Nephron (organoid): ENCODE data around the gene LIPG.

Source experiments
- H3K27ac Mint-ChIP-seq, 3 experiments: 2 replicates each; pipeline ENCODE4 v1.8.0; 2020; ENCODE audit warnings: mixed read lengths in 3 of 3, mild to moderate bottlenecking in 2 of 3, moderate library complexity in 1 of 3
- H3K27me3 Mint-ChIP-seq: 2 replicates; pipeline ENCODE4 v1.8.0; 2021; ENCODE audit warnings: low read depth, mild to moderate bottlenecking, moderate library complexity, mixed read lengths
- H3K36me3 Mint-ChIP-seq: 2 replicates; pipeline ENCODE4 v1.8.0; 2020; ENCODE audit warnings: low read depth, mixed read lengths
- H3K4me1 Mint-ChIP-seq: 2 replicates; pipeline ENCODE4 v1.8.0; 2020; ENCODE audit warnings: mixed read lengths
- H3K4me3 Mint-ChIP-seq, 3 experiments: 2 replicates each; pipeline ENCODE4 v1.8.0; 2020; ENCODE audit warnings: mild to moderate bottlenecking in 3 of 3, mixed read lengths in 3 of 3, moderate library complexity in 2 of 3
- H3K9me3 Mint-ChIP-seq: 2 replicates; pipeline ENCODE4 v1.8.0; 2020; ENCODE audit warnings: mixed read lengths
- TF ChIP-seq, protein P1 (sequence below), 3 experiments: fragments of 200-600 bp; sonication (generic); IDR thresholded peaks; one replicate each; pipeline ENCODE4 v1.5.0; 2021; ENCODE audit warnings: antibody characterized with exemption in 3 of 3; ENCODE audit not compliant: unreplicated experiment in 3 of 3

Gene LIPG

DNA sequence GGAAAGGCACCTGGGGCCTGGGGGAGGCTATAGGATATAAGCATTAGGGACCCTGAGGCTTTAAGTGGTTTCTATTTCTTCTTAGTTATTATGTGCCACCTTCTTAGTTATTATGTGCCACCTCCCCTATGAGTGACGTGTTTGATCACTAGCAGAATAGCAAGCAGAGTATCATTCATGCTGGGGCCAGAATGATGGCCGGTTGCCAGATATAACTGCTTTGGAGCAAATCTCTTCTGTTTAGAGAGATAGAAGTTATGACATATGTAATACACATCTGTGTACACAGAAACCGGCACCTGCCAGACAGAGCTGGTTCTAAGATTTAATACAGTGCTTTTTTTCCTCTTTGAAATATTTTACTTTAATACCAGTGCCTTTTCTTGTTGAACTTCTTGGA lies 29.4 kb downstream of the LIPG start:
- Mint-ChIP-seq H3K27me3 (peaks cover 3% of the 10 kb centered on the region), H3K4me1 (peaks cover under 1% of the 10 kb centered on the region), H3K27ac (peak overlapping the region; percentile 23 to 41 (median 26)), H3K4me3 (no peak overlapping the region), H3K9me3 (no peaks in the 10 kb centered on the region), H3K36me3 (peaks cover 27% of the 10 kb centered on the region)
- TF ChIP-seq, protein P1, sequence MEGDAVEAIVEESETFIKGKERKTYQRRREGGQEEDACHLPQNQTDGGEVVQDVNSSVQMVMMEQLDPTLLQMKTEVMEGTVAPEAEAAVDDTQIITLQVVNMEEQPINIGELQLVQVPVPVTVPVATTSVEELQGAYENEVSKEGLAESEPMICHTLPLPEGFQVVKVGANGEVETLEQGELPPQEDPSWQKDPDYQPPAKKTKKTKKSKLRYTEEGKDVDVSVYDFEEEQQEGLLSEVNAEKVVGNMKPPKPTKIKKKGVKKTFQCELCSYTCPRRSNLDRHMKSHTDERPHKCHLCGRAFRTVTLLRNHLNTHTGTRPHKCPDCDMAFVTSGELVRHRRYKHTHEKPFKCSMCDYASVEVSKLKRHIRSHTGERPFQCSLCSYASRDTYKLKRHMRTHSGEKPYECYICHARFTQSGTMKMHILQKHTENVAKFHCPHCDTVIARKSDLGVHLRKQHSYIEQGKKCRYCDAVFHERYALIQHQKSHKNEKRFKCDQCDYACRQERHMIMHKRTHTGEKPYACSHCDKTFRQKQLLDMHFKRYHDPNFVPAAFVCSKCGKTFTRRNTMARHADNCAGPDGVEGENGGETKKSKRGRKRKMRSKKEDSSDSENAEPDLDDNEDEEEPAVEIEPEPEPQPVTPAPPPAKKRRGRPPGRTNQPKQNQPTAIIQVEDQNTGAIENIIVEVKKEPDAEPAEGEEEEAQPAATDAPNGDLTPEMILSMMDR (IDR thresholded peaks at IDR 0.05; ENCODE audit: unreplicated experiment in 3 of 3), result no peak

DNA sequence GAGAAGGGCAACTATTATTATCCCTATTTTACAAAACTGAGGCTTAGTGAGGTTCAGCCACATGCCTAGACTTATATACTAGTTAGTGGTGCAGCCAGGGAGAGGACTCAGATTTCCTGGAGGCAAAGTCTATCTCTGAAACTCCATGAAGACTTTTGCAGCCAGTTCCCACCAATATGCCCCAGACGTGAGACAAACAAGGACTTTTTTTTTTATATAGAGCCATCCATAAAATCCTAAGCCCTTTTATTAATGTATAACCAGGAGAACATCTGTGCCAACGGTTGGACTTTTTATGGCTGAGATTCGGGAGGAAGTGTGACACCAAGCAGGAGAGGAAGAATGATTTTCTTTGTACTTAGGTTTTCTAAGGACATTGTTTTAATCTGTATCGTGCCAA lies 29.9 kb downstream of the LIPG start:
- H3K4me3 Mint-ChIP-seq, result no peak overlapping the region
- H3K4me1 Mint-ChIP-seq, result no peaks in the 10 kb centered on the region
- peak overlapping the region; percentile 22 to 40 (median 23) for H3K27ac Mint-ChIP-seq
- H3K27me3 Mint-ChIP-seq, result peaks cover 5% of the 10 kb centered on the region
- no peaks in the 10 kb centered on the region for H3K9me3 Mint-ChIP-seq
- H3K36me3 Mint-ChIP-seq, result peaks cover 25% of the 10 kb centered on the region
- TF ChIP-seq, protein P1 (IDR thresholded peaks at IDR 0.05; ENCODE audit: unreplicated experiment in 3 of 3), result no peak

DNA sequence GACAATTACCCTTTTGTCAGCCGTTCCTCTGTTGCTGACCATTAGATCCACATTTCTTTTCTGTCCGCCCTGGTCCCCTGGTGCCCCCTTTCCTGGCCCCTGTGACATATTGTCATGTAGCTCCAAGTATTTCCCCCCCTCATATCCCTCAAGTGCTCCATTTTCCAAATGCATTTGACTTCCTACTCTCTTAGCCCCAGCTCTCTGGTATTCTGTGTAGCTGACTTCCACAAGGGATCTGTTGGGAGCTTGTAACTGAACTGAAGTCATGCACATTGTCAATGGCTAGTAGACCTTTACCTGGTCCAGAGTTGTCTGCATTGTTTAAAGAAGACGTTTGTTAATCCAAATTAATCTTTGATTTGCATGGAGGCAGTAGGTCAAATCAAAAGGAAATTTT lies 34.8 kb downstream of the LIPG start:
- Mint-ChIP-seq H3K4me1 (no peaks in the 10 kb centered on the region), H3K27me3 (peaks cover 6% of the 10 kb centered on the region), H3K9me3 (no peaks in the 10 kb centered on the region), H3K27ac (peak overlapping the region in 2 of 3 experiments; percentile 16 to 40), H3K4me3 (no peak overlapping the region), H3K36me3 (peaks cover 6% of the 10 kb centered on the region)
- TF ChIP-seq, protein P1 (IDR thresholded peaks at IDR 0.05; ENCODE audit: unreplicated experiment in 3 of 3), result no peak

DNA sequence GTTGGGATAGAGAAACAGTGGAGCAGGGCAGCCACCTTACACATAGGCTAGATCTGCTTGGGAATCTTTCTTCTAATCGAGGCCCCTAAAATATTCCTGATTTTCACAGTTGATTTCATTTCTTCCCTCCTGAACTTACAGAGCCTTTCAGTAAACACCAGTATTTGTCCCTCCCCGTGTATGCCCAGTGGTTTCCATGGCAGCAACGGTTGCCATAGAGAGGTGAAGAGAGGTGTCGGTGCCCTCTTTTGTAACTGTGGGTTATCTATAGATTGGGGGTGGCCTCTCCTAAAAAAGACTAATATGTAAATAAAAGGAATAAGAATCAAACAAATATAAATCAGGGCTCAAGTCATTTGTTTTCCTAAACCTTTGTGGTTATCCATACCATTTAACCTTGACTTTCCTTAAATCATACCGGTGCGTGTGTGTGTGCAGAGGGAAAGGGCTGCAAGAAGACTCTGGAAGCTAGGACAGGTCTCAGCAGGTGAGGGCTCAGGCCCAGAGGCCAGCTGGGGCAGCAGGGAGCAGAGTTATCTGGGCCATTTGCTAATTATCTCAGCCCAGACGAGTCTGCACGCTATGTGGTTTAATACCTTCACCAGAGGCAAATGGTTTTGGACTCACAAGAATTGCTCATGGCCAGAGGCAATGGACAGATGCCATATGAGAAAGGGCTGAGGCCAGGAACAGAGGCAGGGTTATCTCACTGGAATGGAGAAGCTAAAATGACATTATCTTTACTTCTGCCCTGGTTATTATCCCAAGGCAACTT lies 35.5 kb downstream of the LIPG start:
- Mint-ChIP-seq H3K36me3 (peaks cover 6% of the 10 kb centered on the region), H3K27ac (peak overlapping the region in 2 of 3 experiments; percentile 16 to 40), H3K9me3 (no peaks in the 10 kb centered on the region), H3K27me3 (peaks cover 6% of the 10 kb centered on the region), H3K4me1 (no peaks in the 10 kb centered on the region), H3K4me3 (no peak overlapping the region)
- TF ChIP-seq, protein P1 (IDR thresholded peaks at IDR 0.05; ENCODE audit: unreplicated experiment in 3 of 3), result no peak

DNA sequence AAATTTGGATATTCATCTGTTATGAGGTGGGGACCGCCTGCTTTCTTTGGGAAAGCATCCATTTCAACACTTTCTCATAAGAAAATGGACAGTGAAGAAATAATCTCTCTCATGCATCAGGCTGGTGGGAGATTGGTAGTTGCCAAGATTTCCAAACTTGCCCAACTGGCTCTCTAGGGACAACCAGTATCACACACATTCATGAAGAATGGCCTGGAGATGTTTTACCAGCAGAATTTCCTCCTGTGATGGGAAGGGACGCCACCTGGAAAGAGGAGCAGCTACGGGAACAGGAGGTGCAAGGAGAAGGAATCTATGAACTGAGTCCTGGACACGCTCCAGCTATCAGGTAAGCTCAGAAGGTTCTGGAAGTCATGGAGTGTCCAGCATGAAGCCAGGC lies 39.4 kb downstream of the LIPG start:
- H3K9me3 Mint-ChIP-seq, result peaks cover 13% of the 10 kb centered on the region
- no peak overlapping the region for H3K4me3 Mint-ChIP-seq
- H3K4me1 Mint-ChIP-seq, result no peaks in the 10 kb centered on the region
- H3K27me3 Mint-ChIP-seq, result peaks cover 6% of the 10 kb centered on the region
- TF ChIP-seq, protein P1 (IDR thresholded peaks at IDR 0.05; ENCODE audit: unreplicated experiment in 3 of 3), result no peak
- no peak overlapping the region for H3K27ac Mint-ChIP-seq
- peaks cover 9% of the 10 kb centered on the region for H3K36me3 Mint-ChIP-seq
